Effector CD8-positive, alpha-beta T cell (primary cell): Measurements from ENCODE around the gene REPS2.
"Not testable (repeated sequence)": the region's sequence is repeated elsewhere in the genome, so short reads cannot be mapped to it uniquely, and the experiment has no call there.

Experiments
- DNase-seq: peaks from one replicate; lab custom pipeline; 2025; lab: John Stamatoyannopoulos, UW

REPS2 gene

GRCh38 chrX:16963216-16963615, 16.8 kb downstream of the REPS2 start:
- DNase-seq = no peak

GRCh38 chrX:16964976-16965375, 18.5 kb downstream of the REPS2 start:
- DNase-seq = not testable (repeated sequence)

GRCh38 chrX:16966752-16967448, 20.4 kb downstream of the REPS2 start:
- DNase-seq = no peak

GRCh38 chrX:16968753-16969152, 22.3 kb downstream of the REPS2 start:
- not testable (repeated sequence) for DNase-seq

- no peak for DNase-seq
Observed at GRCh38 chrX:16970977-16971376, 24.5 kb downstream of the REPS2 start.

- no peak for DNase-seq
Observed at GRCh38 chrX:16971694-16972093, 25.2 kb downstream of the REPS2 start.

GRCh38 chrX:16975233-16975632, 28.8 kb downstream of the REPS2 start:
- no peak for DNase-seq

GRCh38 chrX:16977771-16978170, 31.3 kb downstream of the REPS2 start:
- no peak for DNase-seq

- DNase-seq = no peak
Observed at GRCh38 chrX:16978193-16978984, 31.9 kb downstream of the REPS2 start.

GRCh38 chrX:16979226-16979625, 32.8 kb downstream of the REPS2 start:
- DNase-seq = no peak

- DNase-seq = no peak
Observed at GRCh38 chrX:16981209-16981608, 34.8 kb downstream of the REPS2 start.

- no peak for DNase-seq
Observed at GRCh38 chrX:16981980-16982379, 35.5 kb downstream of the REPS2 start.

GRCh38 chrX:16983051-16983450, 36.6 kb downstream of the REPS2 start:
- DNase-seq = no peak

- no peak for DNase-seq
Observed at GRCh38 chrX:16985286-16985685, 38.8 kb downstream of the REPS2 start.

GRCh38 chrX:16986169-16986568, 39.7 kb downstream of the REPS2 start:
- DNase-seq = no peak

- DNase-seq = no peak
Observed at GRCh38 chrX:16989750-16990149, 43.3 kb downstream of the REPS2 start.

GRCh38 chrX:16990839-16991238, 44.4 kb downstream of the REPS2 start:
- DNase-seq = no peak

- no peak for DNase-seq
Observed at GRCh38 chrX:16992445-16992844, 46.0 kb downstream of the REPS2 start.

GRCh38 chrX:16992951-16993350, 46.5 kb downstream of the REPS2 start:
- DNase-seq = no peak

- DNase-seq = no peak
Observed at GRCh38 chrX:16993791-16994318, 47.4 kb downstream of the REPS2 start.

GRCh38 chrX:16994736-16995135, 48.3 kb downstream of the REPS2 start:
- DNase-seq = no peak

GRCh38 chrX:16997313-16997712, 50.9 kb downstream of the REPS2 start:
- DNase-seq = no peak

GRCh38 chrX:16999275-16999674, 52.8 kb downstream of the REPS2 start:
- DNase-seq = no peak
